Hematopoietic multipotent progenitor cell treated with erythropoietin and hydrocortisone succinate and interleukin-3 and kit ligand, for 8 days (in vitro differentiated cells): ENCODE data around the gene ATP8B4.
"Not testable (repeated sequence)": the region's sequence is repeated elsewhere in the genome, so short reads cannot be mapped to it uniquely, and the experiment has no call there.

Experiments used
- DNase-seq: peaks from one replicate; pipeline ENCODE4 v3.0.0-alpha.2; 2015

ATP8B4 gene

DNA sequence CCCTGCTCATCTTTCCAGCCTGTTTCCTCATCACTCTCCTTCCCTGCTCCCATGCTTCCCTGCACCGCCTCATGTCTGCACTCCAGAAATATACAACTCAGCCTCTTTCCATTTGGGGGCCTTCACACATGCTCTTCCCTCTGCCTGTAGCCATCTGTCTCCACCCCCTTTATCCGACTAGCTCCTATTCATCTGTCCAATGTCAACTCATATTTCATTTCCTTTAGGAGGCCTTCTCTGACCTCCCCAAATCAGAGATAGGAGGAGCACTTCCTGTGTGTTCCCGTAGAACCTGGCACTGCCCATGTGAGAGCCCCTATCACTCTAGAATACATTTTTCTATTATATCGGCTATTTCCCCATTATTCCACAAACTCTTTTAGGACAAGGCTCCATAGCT lies 10.6 kb downstream of the ATP8B4 start:
- DNase-seq: no peak

DNA sequence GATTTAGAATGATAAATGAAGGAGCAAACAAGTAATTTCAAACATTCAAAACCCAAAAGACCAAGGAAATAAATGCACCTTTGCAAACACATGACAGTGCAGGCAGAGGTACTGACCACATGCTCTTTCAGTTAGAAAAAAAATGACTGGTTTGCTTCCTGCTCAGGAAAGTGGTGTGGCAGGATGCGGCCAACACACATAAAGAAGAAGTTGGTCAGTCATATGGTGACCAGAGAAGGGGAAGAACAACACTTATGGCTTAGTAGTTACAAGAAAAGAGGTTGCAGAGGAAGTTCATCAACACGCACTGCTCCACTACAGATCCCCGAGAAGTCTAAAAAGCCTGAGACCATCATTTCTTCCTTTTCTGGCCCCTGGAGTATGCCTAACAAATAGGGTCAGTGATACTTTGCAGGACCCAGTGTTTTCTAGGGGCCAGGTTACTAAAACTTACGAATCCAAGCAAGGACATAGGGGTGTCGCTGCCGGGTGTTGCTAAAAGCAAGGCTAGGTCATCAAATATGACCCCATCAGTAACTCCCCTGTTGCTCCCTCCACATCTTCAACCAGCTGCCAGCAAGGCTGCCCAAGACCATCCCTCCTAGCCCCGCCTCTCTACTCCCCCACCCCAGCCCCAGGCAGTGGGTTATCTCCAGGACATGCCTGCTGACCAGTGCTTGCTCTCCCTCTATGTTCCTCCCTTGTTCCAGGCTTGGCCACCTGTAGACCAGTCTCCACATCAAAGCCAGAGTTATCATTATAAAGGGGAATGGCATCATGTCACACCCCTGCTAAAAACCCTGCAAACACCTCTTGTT lies 11.2 kb downstream of the ATP8B4 start:
- DNase-seq: no peak

DNA sequence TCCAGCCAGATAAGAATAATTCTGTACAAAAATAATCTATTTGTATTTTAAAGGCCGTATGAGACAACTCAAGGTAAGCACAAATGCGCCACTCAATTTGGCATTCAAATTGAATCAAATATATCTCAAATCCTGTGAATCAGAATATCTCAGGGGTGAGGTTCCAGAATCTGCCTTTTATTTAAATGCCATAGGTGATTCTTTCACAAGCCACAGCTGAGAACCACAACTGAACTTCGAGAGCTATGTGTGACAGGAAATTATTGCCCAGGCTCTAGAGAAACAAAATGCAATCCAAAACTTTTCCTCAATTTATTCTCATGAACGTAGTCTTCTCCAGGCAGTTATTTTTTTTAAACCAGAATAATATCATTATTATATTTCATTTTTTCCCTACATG lies 11.9 kb downstream of the ATP8B4 start:
- DNase-seq: no peak

DNA sequence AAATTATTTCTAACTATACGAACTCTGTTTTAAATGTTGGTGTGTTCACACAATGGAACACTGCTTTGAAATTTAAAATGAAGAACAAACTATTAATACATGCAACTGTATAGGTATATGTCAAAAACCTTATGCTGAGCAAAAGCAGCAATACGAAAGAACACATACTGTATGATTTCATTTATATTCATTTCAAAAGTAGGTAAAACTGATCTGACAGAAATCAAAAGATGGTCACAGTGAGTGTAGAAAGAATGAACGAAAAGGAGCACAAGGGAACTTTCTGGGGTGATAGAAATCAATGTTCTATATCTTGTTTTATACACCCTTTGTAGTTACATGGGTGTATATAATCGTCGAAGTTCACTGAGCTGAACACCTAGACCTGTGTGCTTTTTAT lies 12.6 kb downstream of the ATP8B4 start:
- no peak for DNase-seq

DNA sequence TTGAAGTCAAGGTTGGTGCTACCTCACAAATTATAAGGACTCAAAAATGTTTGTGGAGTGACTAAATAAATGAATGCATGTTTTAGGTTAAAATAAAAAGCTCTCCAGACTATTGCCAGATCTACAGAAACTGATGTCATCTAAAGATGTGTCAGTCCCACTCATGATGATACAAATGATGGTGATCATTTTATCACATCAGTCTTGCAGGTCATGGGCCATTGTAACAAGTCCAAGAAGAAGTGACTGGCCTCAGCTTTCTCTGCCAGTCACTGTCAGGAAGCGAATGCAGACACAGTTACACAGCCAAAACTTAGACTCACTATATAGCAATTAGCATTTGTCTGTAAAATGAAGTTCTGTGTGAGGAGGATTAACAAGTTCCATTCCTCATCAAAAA lies 18.5 kb downstream of the ATP8B4 start:
- DNase-seq: no peak

DNA sequence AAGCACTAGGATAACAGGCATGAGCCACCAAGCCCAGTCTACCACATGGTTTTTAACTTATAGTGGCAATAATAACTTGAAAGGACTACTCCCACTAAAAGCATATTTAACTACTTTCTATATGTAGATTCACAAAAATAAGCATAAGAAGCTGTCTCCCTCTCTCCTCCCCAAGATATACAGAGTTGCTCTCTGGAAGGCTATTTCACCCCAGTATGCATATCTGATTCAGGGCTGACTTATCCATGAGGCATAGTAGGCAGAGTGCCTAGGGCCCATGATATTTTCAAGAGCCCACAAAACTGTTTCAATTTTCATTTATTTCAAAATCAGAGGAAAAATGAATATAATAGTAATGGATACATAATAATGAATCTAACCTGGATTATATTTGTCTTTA lies 20.5 kb downstream of the ATP8B4 start:
- no peak for DNase-seq

DNA sequence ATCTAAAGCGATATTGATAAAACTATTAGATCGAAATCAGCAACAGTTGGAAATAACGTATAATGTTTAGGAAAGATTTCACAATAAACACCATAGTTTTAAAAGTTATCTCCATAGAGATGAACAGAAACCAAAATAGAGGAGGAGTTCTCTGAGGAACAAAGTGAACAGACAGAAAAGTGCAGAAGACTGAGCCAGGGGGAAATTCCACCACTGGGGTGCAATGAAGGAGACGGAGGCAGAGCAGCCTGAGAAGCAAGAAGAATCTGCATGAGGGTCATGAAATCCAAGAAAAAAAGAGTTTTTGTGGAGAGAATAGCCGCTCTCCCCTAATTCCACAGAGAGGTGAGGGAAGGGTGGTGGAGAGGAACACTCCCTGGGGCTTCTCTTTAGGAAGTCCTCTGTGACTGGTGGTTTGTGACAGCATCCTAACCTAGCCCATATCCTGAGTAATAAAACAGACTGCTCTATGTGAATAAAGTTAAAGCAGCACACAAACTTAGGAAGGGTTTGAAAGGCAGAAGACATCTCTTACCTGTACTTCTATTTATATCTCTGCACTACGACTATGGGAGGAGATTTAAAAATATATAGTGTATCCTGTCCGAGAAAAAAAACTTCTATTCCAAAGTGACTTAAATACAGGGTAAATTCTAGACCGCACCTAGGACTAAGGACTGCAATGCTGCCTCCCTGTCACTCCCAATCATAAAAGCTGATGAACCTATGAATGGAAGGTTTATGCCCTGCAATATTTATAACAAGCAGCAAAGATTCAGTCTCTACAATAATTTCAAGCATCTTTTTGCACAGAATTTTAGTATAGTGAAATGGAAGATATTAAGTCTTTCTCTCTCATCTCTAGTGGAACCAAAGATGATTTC lies 22.9 kb downstream of the ATP8B4 start:
- DNase-seq: no peak

DNA sequence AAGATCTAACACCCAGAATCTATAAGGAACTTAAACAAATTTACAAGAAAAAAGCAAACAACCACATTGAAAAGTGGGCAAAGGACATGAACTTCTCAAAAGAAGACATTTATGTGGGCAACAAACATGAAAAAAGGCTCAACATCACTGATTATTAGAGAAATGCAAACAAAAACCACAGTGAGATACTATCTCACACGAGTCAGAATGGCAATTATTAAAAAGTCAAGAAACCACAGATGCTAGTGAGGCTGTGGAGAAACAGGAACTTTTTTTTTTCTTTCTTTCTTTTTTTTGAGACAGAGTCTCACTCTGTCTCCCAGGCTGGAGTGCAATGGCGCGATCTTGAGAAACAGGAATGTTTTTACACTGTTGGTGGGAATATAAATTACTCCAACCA lies 29.6 kb downstream of the ATP8B4 start:
- not testable (repeated sequence) for DNase-seq

DNA sequence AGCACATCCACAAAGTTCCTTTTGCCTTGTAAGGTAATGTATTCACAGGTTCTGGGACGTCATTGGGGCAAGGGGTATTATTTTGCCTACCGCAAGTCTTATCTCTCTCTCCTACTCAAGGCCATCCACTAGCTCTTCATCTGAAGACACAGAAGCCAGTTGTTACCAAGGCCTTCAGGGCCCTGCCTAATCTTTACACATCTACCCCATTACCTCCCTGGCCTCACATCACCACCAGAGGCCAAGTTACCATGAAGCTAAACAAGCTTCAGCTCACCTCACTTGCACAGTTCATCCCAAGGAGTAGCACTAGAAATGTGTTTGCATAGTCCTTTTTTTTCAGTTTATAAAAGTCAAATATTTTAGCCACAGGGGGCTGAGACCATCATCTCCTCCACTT lies 34.1 kb downstream of the ATP8B4 start:
- no peak for DNase-seq

DNA sequence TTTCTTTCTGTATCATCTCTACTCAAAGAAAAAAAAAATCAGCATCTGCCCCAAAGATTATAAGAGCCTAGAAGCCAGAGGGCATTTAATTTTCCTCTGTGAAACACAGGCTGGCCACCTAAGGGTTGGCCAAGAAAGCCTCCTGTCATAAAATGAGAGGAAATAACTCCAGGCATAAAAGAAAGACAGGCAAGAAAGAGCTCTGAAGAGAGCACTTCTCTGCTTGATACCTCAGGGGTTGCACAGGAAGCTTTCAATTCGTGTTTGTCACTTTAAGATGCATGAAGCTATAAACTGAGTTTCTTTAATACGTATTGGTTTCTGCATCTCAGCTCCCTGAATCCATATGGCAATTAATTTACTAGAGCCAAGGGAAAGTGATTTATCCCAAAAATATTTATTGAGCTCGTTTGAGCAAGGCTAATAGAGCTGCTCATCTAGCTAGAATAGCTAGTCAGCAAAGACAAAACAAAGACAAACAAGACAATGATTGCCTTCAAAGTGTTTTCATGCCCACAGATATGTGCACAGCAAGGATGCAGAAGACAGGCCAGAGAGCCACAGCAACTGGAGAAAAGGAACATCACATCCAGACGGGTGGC lies 35.5 kb downstream of the ATP8B4 start:
- no peak for DNase-seq

DNA sequence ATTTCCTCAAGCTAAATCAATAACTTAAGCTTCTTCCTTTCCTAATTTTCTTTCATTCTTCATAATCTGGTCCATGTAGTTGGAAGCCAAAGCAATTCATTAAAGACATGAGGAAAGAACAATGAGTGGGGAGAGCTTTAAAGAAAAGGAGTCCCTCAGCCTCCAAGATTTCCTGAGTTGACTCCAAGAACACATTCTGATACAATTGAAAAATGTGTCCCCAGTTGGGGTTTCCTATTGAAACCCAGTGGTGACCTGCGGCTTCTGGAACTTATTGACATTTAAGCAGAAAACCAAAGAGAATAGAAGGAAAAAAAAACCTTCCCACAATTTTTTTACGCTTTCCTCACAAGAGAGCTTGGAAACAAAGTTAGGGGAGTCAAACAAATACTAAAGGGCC lies 37.0 kb downstream of the ATP8B4 start:
- no peak for DNase-seq

DNA sequence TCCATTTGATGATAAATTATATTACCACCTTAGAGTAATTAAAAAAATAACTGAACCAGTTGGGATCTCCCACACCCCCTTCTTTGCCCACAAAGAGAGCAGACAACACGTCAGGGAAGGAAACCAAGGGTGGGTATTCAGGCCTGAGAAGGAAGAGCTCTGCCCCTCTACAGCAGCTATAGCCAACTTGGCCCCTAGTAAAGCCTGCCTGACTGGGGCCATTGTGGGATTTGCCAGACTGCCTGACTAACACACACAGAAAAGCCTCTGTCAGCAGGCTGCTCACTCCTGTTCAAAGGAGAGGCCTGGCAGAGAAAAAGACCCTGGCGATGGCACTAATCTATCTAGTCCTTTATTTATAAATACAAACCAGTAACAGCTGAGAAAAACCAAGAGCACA lies 41.4 kb downstream of the ATP8B4 start:
- DNase-seq: no peak

DNA sequence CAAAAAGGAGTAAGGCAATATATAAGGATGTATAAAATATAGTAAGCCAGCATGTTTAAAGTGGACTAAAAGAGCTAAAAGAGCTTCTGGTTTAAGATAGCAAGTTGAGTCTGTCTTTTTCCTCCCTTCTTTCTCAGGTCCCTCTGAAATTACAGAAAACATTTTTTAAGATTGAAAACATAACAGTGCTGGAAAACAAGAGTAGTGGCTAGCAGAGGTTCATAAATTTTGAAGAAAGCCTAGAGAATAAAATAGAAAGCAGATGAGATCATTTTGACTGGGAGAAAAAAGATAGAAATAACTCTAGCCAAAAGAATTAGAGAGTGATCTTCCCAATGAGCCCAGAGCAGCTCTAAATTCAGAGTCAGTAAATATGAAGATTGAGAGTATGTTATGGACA lies 41.9 kb downstream of the ATP8B4 start:
- no peak for DNase-seq

DNA sequence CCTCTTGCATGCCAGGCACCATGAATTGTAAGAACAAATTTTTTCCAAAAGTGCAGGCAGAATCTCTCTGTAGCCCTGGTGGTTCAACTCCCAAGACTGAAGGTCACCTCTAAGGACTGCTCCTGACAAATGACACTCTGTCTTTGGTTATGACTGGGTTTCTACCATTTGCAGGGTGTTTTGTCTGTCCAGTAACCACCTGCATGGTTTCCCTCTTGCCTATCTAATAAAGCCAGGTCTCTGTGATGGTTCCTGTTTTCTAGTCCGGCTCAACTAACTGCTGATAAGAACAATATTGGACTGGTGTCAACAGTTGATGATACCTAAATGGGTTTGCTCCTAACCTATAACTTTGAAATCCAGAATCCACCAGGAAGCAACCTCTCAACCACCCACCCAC lies 43.7 kb downstream of the ATP8B4 start:
- DNase-seq: peak; percentile 39

DNA sequence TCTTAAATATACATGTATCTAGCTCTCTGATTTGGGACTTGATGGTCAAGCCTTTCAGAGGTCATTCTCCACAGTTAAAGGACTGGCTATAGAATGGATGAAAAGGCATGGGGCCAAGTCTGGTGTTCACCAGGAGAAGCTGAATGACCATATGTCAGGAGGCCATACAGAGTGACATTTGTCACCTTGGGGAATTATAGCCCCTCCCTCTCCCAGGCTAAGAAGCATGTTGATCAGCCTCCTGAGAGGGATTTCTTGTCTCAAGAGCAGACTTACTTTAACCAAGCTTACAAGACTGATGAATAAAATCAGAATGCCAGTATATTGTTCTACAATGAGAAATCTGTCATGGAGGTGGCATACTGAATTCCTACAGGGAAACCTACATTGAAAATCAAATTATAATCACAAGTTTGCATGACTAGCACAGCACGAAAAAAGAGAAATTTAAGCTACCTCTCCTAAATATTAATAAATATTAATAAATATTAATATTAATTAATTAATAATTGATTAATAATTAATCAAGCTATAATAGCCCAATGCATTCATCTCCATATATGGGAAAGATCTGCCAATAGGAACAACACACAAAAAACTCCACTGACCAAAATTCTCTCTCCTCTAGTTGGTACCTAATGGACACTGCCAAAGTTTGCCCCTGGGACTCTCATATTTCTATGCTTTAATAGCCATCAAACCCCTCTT lies 47.3 kb downstream of the ATP8B4 start:
- DNase-seq: no peak

DNA sequence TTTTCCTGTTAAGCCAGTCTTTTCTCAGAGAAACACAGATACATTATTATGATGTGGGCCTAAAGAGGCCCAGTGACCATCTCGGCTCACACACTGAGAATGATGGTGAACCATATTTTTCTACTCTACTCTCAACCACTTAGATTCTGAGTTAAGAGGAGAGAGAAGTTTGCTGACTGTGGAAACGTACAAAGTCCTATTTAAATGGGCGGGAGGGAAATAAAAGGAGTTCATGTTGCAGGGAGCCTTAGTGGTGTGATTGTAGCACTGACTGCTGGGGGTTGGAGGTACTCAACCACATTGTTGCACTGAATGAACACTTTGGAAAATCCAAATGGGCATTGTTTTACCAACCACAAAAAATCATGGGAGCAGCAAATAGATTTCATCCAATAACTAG lies 51.0 kb downstream of the ATP8B4 start:
- DNase-seq: no peak

DNA sequence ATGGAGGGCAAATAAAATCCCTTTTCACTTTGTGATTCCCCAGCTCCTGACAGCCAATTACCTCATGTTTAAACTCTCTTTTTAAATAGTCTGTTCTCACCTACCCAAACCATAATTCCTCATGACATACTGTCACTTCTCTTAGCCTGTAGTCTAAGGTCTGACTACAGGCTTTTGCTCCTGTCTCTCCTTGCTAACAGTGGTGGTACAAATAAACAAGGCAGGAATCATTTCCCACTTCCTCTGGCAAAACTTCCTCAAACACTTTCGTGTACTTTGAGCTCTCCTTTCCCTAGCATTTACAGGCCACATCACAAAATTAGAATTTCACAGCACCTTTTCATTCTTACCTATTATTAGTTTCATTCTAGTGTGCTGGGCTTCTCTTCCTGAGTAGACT lies 51.8 kb downstream of the ATP8B4 start:
- DNase-seq: no peak

DNA sequence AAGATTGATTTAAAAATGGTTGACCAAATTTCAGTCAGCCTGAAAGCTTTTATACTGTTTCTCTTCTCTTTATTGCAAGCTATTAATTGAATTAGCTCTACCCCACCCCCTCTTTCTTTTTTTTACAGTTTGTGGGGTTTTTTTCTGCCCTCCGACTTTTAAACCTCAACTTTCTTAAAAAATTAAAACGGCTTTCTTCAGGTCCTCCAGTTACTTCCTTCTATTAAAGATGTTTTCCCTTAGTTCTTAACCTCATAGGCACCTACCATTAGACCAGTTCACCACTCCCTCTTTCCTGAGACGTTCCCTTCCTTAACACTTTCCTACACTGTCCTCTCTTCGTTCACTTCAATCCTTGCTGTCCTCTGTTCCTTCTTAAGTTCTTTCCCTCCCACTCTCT lies 52.4 kb downstream of the ATP8B4 start:
- DNase-seq: no peak

DNA sequence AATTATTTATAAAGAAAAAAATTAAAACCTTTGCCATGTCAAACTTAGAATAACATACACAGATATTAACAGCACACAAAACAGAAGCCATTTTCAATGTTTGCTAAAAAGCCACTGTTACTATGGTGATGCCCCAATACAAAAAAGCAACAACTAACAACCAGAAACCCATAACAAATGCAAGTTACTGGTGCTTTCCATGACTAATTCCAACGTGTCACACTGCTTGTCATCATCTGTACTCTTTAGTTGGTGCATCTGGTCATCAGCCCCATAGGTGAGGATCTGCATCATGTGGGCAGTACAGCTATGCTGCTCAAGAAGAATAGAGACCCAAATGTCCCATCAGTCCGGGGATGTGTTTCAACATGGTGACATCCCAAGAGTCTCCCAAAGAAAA lies 52.8 kb downstream of the ATP8B4 start:
- peak; percentile 9 for DNase-seq

DNA sequence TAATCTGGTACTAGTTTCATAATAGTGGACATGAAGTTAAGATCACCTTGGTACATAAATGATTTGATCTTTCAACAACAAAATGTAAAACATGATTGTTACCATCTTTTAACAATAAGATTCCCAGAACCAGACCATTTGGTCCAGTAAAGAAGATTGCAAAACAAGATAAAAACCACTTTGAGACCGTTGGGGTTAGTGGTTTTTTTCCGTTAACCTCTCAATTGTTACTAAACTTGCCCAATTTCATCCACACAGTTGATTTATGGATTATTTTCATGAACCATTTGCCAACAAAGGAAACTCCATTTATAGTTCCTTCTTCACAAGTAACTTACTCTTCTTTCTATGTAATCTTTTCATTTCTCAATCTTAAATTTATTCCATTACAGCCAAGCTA lies 53.8 kb downstream of the ATP8B4 start:
- DNase-seq: peak; percentile 24

DNA sequence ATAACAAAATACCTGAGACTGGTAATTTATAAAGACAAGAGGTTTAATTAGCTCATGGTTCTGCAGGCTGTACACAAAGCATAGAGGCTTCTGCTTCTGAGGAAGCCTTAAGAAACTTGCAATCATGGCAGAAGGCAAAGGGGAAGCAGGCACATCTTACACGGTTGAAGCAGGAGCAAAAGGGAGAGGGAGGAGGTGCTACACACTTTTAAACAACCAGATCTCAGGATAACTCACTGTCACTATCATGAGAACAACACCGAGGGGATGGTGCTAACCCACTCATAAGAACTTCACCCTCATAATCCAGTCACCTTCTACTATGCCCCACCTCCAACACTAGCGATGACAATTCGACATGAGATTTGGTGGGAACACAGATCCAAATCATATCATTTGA lies 54.4 kb downstream of the ATP8B4 start:
- DNase-seq: no peak

DNA sequence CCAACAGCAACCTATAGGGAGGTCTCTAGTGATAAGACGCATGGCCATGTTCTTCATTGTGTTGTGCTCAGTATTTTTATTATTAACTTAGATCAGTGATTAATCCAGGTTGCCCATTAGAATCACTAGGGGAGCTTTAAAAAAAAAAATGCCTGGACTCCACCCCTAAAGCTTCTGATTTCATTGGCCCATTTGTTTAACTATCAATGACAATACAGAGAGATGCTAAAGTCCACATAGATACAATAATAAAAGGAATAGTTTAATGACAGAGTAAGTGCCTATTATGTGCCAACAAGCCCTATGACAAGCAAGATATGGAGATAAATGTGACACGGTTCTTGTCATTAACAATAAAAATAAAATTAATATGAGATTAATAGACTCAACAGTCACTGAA lies 55.8 kb downstream of the ATP8B4 start:
- DNase-seq: no peak

DNA sequence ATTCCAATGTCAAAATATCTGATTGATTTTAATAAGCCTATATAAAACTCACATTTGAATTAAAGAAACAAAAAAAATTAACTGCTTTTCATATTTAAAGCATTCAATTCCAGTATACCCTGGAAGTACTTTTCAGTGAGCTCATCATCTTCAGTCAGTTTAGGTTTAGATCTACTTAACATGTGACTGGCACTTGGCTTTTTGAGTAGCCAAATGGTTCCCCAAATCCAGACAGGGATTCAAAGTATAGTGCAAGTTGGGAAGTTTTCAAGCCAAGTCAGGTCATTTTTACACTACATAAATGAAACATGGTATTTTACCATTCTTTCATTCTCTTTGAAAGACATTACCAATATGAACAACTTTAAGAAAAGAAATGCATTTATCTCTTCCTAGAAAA lies 57.5 kb downstream of the ATP8B4 start:
- DNase-seq: no peak
